Stomach (tissue), 4 donors: ENCODE results near the gene DNAJC12.
"Not testable (repeated sequence)": the region's sequence is repeated elsewhere in the genome, so short reads cannot be mapped to it uniquely, and the experiment has no call there.

Source experiments
- CTCF ChIP-seq, 7 experiments: fragments of 450-650 bp in 4 of 7; fragments of 200-600 bp in 3 of 7; sonication (generic) in 3 of 7; IDR thresholded peaks; one replicate each; pipeline ENCODE4 v1.5.1; 2016 to 2019; ENCODE audit warnings: antibody characterized with exemption in 7 of 7, control low read depth in 2 of 7, mild to moderate bottlenecking in 1 of 7
- POLR2AphosphoS5 ChIP-seq, 3 donors: sonication (generic); formaldehyde crosslinking; IDR thresholded peaks; one replicate each; pipeline ENCODE4 v1.6.1; 2016; ENCODE audit warnings: antibody characterized with exemption in 3 of 3

GRCh38 chr10:67780204-67780621 lies 57.8 kb downstream of the DNAJC12 start:
- peak in 1 of 7 experiments; percentile 13 for TF ChIP-seq CTCF (IDR thresholded peaks at IDR 0.05)
- not testable (repeated sequence) for TF ChIP-seq POLR2AphosphoS5 (IDR thresholded peaks at IDR 0.05)
